Stimulated activated CD8-positive, alpha-beta memory T cell treated with anti-CD3 and anti-CD28 coated beads, Interleukin-2, amount 100 ng/mL, for 1 hour (primary cell): ENCODE results near the gene PNPLA7.
A peak's percentile ranks its signal among the peaks of the same experiment; 100 is the strongest.
"Not testable (repeated sequence)": the region's sequence is repeated elsewhere in the genome, so short reads cannot be mapped to it uniquely, and the experiment has no call there.

Experiments used
- DNase-seq, 2 donors: peaks; one replicate each; pipeline ENCODE4 v3.0.0-alpha.2; 2020; ENCODE audit warnings: low read depth in 2 of 2

Gene PNPLA7

GRCh38 chr9:137550231-137550621, at the start of gene PNPLA7:
TSS of gene PNPLA7 (minus strand) at chr9:137550402. CDS start at chr9:137550197, 205 bp downstream.
- peak in 1 of 2 donors; percentile 30 for DNase-seq

GRCh38 chr9:137598943-137599342, 48.7 kb upstream of the PNPLA7 start:
- no peak for DNase-seq

- not testable (repeated sequence) for DNase-seq
These were observed 46.4 kb upstream of the PNPLA7 start for GRCh38 chr9:137596577-137596976.

- no peak for DNase-seq
These were observed 43.0 kb upstream of the PNPLA7 start for GRCh38 chr9:137593176-137593575.

GRCh38 chr9:137592767-137593166, 42.6 kb upstream of the PNPLA7 start:
- DNase-seq = no peak

- peak; percentile 80 to 82 for DNase-seq
These were observed 40.5 kb upstream of the PNPLA7 start, which contains the start of gene ZMYND19 for GRCh38 chr9:137590469-137591383. TSS of gene ZMYND19 (minus strand) at chr9:137590512. CDS start at chr9:137590263, 249 bp downstream.

- DNase-seq = no peak
These were observed 39.9 kb upstream of the PNPLA7 start for GRCh38 chr9:137590123-137590468.

GRCh38 chr9:137589441-137590122, 39.4 kb upstream of the PNPLA7 start:
- no peak for DNase-seq

GRCh38 chr9:137588891-137589290, 38.7 kb upstream of the PNPLA7 start:
- DNase-seq = no peak

GRCh38 chr9:137588311-137588710, 38.1 kb upstream of the PNPLA7 start:
- no peak for DNase-seq

GRCh38 chr9:137586854-137587253, 36.7 kb upstream of the PNPLA7 start:
- no peak for DNase-seq

GRCh38 chr9:137583957-137584356, 33.8 kb upstream of the PNPLA7 start:
- no peak for DNase-seq

GRCh38 chr9:137583347-137583746, 33.1 kb upstream of the PNPLA7 start:
- no peak for DNase-seq

- no peak for DNase-seq
These were observed 32.2 kb upstream of the PNPLA7 start for GRCh38 chr9:137582286-137582860.

GRCh38 chr9:137581361-137582285, 31.4 kb upstream of the PNPLA7 start:
- DNase-seq = no peak

GRCh38 chr9:137580954-137581322, 30.7 kb upstream of the PNPLA7 start:
- no peak for DNase-seq

GRCh38 chr9:137580209-137580953, 30.2 kb upstream of the PNPLA7 start:
- DNase-seq = no peak

GRCh38 chr9:137579259-137579604, 29.0 kb upstream of the PNPLA7 start:
- DNase-seq = no peak

- peak; percentile 89 to 93 for DNase-seq
These were observed 28.5 kb upstream of the PNPLA7 start, which contains the start of gene DPH7 for GRCh38 chr9:137578518-137579258. TSS of gene DPH7 (minus strand) at chr9:137578925. CDS start at chr9:137578777, 148 bp downstream.
